ENCODE data around the gene C15orf39.

GRCh38 chr15:75227663-75228280, 26.1 kb downstream of the C15orf39 start:
- no peak for TF ChIP-seq CTCF (IDR thresholded peaks at IDR 0.05; ENCODE audit: borderline replicate concordance, extremely low read depth, low read length, poor library complexity, severe bottlenecking)
- no peak for TF ChIP-seq EZH2 (IDR thresholded peaks at IDR 0.05; ENCODE audit: borderline replicate concordance, low read depth, low read length, severe bottlenecking)

Measured in DND-41 (cell line).